Activated CD4-positive, alpha-beta T cell treated with anti-CD3 and anti-CD28 coated beads, Interleukin-2, amount 50 U/mL, for 1 hour (primary cell): Measurements from ENCODE around the gene NDUFS4.
"Not testable (repeated sequence)": the region's sequence is repeated elsewhere in the genome, so short reads cannot be mapped to it uniquely, and the experiment has no call there.

Source experiments
- DNase-seq: peaks from one replicate; pipeline ENCODE4 v3.0.0-alpha.2; 2020

NDUFS4 gene

DNA sequence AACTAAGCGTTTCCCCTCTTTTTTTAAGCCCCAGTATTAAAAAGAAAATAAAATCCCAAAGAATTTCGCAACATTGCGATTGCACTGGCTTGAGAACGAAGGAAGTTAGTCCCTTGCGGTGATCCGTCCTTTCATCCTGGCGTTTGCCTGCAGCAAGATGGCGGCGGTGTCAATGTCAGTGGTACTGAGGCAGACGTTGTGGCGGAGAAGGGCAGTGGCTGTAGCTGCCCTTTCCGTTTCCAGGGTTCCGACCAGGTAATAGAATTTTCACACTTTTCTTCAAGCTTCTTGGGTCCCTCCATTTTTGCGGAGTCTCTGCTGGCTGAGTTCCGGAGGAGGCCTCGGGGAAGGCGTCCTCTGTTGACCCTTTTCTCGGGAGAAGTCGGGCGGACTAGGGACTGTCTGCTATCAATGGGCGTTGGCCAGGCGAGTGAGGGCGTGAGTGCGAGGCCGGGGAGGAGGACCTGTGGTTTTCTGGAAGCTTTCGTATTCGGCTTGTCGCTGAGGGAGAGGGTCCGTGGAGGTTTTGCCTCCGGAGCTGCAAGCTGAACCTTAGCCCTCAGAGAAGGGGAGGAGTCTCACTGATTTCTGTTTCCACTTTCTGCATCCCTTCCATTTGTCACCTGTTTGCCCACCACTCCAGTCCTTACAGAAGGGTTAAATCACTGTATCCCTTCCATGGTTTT, at the start of gene NDUFS4:
Gene NDUFS4, plus strand, starts transcription at position 134 of the 686 bp plus-strand sequence. Its CDS starts 24 bp downstream, at position 158.
- DNase-seq = peak; percentile 71

DNA sequence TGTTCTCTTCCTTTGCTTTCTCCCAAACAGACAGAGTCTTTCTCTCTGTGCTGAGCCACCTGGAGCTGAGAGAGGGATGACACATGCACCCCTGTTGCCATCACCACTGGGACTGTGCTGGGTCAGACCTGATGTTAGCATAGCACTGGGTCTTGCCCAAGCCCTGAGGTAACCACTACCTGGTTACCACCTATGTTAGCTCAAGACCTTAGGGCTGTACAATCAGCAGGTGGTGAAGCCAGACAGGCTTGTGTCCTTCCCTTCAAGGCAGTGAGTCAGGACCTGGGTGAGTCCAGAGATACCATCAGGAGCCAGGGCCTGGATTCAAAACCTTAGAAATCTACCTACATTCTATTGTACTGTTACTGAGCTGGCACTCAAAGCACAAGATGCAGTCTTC, 47.9 kb upstream of the NDUFS4 start:
- no peak for DNase-seq

DNA sequence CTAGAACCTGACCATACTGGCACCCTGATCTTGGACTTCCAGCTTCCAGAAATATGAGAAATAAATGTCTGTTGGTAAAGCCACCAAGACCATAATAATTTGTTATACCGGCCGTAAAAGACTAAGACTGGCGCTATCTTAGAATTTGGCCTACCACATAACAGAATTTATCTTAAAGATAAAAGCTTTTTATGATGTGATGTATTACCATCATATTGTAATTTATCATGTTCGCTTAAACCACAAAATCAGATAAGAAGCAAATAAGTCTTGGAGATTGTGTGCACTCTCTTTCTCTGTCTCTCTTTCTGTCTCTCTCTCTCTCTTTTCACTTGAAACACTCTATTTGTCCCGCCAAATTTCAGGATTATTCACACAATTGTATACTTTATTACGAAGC, 44.5 kb upstream of the NDUFS4 start:
- no peak for DNase-seq

DNA sequence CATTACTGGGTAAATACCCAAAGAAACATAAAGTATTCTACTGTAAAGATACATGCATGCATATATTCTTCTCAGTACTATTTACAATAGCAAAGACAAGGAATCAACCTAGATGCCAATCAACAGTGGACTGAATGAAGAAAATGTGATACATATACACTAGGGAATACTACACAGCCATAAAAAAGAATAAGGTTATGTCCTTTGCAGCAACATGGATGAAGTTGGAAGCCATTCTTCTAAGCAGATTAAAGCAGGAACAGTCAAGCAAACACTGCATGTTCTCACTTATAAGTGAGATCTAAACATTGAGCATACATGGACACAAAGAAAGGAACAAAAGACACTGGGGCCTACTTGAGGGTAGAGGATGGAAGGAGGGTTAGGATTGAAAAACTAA, 39.6 kb upstream of the NDUFS4 start:
- DNase-seq = no peak

DNA sequence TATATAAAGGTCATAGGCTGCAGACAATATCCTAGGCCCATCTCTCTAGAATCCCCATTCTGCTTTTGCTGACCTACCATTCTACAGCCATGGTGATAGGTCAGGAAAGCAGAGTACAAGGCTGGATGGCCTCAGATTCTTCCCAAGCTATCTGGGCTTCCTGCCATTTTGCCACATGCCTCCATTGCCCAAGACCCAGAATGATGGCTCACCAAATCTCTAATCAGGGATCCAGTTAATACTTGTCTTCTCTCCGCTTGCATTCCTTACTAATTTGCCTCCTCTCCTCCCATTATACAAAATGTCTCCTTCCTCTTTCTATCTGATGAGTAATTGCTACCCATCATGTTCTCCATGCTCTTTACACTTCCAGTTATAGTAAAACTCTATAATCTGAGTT, 22.7 kb upstream of the NDUFS4 start:
- no peak for DNase-seq

DNA sequence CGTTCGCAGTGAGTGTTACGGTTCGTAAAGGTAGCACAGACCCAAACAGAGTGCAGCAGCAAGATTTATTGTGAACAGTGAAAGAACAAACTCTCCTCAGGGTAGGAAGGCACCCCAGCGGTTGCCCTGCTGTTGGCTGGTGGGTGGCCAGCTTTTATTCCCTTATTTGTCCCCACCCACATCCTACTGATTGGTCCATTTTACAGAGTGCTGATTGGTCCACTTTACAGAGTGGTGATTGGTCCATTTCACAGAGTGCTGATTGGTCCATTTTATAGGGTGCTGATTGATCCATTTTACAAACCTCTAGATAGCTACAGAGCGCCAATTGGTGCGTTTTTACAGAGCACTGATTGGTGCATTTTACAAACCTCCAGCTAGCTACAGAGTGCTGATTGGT, 19.7 kb upstream of the NDUFS4 start:
- DNase-seq = not testable (repeated sequence)

DNA sequence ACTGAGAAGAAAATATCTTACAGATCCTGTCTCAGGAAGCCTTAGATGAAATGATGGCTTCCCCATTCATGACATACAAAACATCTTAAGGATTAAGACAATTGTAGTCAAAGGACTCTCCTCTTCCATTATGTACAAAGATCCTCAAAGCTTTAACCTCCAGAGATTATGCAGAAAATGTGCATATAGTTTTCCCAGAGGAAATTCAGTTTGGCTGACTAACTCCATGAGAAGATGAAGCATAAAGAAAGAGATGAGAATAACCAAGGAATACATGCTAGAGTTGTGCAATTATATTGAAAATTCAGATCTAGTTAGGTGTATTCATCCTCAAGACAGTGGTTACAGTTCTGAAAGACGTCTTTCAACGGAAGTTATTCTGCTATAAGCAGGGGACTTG, 18.6 kb upstream of the NDUFS4 start:
- DNase-seq = no peak

DNA sequence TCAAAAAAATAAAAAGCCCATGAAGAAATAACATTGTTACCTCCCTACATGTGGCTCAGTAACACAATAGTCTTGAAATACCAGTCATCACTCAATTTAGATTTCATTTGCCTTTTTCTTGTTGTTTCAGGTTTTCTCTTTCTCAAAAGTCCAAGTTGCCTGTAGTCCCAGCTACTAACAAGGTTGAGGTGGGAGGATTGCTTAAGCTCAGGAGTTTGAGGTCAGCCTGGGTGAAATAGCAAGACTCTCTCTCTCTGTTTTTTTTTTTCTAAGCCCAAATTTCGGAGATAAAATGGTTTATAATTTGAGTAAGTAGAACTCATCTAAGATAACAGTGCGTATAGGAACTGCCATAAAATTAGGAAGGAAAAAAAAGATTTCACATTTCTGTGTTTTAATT, 17.5 kb upstream of the NDUFS4 start:
- no peak for DNase-seq

DNA sequence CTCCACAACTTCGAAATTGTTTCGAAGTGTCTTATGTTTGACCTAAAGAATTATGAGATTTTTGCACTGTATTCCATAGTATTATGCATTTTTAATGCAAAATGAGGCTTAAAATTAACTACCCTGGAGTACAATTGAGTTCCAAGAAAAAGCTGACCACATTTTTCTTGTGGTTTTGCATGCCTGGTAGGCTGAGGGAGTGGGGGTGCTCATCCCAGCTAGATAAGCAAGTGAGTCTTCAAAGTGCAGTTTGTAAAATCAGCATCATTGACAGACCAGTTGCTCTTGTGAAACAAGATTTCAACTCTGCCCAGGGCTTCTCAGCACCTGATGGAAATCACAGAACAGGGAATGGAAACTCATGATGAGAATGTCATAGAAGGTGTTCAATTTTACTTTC, 17.0 kb upstream of the NDUFS4 start:
- no peak for DNase-seq

DNA sequence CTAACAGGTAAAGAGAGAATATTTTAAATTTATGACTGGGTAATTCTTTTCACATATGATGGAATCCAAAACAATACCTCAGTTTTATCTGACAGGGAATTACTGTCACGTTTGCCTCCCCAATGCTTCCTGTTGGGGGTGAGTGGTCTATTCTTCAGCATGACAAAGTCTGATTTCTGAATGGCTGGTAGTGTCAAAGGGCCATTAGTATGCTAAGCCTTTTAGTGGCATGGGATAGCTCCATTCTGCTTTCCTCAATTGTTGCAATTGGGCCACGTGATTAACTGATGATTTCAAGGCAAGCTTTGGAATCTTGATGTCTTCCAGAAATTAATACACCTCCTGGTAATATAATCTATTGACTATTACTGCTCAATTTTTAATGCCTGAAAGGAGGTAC, 14.7 kb upstream of the NDUFS4 start:
- DNase-seq = no peak

DNA sequence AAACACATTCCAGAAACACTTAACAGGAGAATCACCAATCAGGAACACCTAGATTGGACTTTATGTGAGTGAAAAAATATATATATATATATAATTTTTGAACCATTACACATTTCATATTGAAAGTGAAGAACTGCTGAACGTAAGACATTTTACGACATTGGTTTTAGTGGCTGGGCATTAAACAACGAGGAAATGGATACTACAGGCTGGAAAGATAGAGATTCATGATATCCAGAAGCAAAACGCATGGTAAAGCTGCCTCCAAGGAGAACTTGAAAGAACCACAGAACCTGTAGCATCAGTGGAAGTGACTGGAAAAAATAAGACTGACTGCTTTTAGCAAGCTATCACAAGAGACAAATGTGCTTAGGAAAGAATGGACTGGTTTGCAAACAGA, 13.2 kb upstream of the NDUFS4 start:
- no peak for DNase-seq

DNA sequence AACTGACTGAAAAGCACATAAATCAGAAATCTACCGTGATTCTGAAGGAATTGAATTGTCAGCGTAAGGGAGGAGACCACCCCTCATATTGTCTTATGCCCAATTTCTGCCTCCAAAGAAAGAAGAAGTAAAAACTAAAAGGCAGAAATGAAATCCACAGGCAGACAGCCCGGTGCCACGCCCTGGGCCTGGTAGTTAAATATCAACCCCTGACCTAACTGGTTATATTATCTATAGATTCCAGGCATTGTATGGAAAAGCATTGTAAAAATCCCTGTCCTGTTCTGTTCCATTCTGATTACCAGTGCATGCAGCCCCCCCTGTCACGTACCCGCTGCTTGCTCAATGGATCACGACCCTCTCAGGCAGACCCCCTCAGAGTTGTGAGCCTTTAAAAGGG, 11.9 kb upstream of the NDUFS4 start:
- DNase-seq = not testable (repeated sequence)

DNA sequence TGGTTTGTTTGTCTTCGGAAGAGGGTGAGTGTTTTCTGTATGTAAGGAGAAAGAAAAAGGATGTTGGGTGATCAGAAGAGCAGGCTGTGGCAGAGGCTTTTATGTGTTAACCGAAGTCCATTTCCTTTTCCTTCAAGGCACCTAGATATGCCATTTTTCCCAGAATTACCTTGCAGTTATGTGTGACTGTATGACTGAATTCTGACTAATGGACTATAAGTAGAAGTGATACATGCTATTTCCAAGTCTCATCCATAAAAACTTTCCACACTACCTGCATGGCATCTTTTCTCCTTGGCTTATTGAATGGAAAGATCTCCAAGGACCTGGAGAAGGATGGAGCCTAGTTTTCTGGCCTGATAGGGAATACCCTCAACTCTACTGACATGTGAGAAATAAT, 10.6 kb upstream of the NDUFS4 start:
- DNase-seq = no peak

DNA sequence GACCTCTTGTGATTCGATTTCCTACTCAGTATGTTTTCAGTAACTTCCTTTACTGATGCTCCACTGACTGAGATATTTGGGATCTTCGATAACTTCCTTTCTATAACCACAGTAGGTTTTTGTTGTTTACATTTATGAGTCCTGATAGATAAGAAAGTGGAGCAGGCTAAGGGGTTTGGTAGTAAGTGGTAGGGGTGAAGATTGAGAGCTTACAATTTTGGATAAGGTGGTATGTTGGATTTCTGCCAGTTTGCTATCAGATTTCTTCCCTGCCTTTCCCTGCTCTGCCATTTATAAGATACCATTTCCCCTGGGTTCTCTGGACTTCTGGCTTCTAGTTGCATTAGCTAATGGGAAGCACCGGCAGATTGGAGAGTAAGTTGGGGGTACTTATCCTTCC, 7.9 kb upstream of the NDUFS4 start:
- no peak for DNase-seq

DNA sequence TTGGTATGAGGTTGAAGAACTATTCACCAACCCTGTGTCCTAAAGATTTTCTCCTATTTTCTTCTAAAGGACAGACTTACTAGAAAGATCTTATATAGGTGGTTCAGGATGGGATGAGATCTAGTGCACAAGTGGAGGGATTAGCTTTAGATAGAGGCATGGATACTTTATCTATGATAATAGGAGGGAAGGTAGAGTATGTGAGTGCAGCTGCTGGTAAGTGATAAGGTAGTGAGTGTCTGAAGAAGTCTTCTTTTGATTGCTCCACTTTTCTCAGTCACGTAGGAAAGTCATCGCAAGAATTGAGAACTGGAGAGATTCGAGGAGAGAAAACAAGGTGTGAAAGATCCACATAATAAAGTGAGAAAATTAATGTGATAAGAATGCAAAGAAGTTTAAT, 6.0 kb upstream of the NDUFS4 start:
- DNase-seq = no peak

DNA sequence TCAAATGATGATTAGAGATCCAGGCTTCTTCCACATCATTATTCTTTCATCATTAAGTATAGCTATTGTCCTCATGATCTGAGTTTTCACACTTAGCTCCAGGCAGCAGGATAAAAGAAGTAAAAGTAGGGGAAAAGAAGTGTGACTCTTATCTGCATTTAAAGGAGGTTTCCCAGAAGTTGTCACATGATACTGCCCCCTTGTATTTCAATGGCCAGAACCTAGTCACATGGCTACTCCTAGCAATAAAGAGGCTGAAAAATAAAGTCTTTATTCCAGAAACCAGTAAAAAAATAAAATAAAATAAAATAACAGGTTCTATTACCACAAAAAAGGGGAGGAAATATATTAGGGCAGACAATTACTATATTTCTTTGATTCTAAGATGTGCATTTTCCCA, 5.3 kb upstream of the NDUFS4 start:
- no peak for DNase-seq

DNA sequence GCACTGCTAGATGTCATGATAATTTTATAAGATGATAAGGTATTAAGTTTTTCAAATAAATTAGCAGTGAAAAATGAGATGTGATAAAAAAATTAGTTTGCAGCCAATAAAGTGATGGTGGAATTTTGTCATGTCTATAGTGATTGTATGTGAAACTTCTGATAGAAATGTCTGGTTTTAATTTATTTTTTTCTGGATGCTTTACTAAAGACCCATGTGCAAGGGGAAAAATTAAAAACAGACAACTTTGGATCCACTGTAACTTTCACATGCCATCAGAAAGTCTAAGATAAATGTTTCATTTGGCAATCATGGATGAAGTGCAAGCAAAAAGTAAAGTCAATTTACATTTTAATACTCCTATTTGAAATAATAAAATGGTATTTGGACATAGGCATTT, 4.4 kb upstream of the NDUFS4 start:
- no peak for DNase-seq

DNA sequence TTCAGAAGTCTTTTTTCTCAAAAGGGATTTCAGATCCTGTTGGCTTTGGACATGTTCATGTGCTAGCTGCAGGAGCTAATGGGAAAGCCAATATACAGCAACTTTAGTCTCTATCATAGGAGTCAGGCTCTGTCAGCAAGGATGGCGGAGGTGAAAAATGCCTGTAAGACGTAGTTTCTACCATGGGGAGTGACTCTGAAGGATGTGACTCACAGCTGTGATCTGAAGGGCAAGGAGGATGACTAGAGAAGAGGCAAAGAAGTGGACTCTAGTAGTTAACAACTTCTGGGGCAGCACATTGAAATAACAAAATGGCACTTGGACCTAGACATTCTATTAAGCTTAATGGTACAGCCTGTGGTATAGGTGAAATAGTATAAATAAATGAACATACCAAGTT, 3.1 kb upstream of the NDUFS4 start:
- DNase-seq = no peak

DNA sequence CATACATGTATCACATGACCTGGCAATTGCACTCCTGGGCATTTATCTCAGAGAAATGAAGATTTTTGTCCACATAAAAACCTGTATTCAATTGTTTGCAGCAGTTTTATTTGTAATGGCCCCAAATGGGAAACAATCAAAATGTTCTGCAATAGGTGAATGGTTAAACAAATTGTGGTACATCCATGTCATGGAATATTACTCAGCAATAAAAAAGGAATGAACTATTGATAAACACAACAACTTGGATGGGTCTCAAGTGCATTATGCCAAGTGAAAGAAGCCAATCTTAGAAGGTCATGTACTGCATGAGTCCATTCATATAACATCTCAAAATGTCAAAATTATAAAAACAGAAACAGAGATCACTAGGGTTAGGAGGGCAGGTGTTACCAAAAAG, 1.5 kb upstream of the NDUFS4 start:
- DNase-seq = no peak

DNA sequence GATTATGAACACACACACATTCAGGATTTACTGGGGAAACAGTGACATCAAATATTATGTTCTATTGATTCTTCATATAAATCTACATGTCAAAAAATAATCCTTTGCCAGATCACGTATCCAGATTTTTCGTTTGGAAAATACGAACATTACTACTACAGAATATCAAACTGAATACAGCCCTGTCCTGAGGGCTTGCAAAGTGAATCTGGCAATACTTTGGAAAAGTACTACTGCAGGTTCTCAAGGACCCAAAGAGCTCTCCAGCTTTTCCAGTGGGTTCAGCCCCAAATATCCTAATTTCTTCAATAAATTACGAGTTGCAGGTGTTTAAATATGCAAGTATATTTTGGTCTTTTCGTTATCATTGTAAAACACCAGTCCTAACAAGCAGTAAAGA, 411 bp upstream of the NDUFS4 start:
- no peak for DNase-seq

DNA sequence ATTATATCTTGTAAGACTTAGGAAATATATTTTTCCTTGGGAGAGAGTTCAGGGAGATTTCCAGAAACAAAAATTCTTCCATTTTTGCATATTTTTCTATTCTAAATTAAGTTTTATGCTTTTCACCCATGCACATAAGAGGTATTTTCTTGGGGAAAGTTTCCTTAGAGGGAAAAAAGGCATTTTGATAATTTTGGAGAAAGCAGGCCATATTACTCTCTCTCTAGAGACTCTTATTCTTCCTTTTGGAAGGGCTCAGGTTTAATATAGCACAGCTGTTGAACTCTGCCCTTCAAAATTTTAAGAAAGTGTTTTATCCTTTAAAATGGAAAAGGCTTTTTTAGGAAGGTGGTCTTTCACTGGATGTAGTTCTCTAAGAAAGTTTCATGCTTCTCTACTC, 8.0 kb downstream of the NDUFS4 start:
- no peak for DNase-seq

DNA sequence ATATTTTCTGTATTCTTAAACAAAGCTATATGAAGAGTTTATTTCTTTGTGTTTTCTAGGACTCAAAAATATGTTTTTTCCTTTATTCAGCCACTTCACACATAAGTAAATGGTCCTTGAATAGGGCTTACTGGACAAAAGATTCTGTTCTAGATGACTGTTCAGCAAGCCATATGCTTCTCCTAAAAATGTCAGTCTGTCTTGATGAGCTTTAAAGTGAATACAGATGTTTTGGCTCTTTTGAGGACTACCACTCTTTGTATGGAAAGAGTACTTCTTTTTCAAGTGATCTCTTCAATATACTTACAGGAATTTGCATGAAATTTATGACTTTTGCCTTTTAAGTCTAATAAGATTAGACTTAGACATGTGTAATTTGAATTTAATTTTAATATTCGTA, 8.4 kb downstream of the NDUFS4 start:
- DNase-seq = no peak

DNA sequence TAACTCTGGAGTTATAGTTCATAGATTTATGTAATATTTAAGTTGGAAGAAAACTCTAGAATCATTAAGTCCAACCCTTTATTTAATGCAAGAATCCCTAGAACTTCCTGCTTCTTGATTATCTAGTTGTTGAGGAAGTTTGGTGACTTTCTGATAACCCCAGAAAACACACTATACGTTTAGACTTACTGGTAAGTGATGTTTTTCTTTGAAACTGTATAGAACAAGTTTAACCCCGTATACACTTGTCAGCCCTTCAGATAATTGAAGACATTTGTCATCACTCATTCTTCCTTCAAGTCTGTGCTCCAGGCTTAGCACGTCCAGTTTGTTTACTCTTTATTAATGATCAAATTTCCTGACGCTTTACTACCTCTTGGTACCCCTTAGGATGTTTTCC, 9.0 kb downstream of the NDUFS4 start:
- no peak for DNase-seq

DNA sequence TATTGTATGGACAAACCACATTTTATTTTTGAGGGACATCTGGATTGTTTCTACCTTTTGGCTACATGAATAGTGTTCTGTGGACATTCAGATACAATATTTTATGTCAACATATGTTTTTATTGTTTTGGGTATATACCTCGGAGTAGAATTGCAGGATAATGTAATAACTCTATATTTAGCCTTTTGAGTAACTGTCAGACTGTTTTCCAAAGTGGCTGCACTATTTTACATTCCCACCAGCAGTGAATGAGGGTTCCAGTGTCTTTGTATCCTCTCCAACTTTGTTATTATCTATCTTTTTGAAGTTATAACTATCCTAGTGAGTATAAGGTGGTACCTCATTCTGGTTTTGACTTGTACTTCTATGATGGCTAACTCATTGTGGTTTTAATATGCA, 11.0 kb downstream of the NDUFS4 start:
- DNase-seq = no peak

DNA sequence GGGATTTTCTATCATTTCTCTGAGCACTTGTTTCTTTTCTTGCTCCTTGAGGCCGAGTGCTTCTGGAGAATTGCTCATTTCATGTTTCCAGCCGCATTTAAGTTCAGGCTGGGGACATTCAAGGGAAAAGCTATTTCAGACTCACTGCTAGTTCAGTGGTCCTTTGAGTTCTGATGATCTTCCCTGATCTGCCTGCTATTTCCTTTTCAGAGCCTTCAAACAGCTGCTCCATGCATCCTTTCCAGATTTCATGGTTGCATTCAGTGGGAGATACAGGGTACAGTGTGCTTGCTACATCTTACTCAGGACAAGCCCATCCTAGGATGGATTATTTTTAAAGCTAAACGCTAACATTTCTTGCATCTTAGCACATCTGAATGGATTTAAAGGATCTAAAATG, 14.7 kb downstream of the NDUFS4 start:
- no peak for DNase-seq

DNA sequence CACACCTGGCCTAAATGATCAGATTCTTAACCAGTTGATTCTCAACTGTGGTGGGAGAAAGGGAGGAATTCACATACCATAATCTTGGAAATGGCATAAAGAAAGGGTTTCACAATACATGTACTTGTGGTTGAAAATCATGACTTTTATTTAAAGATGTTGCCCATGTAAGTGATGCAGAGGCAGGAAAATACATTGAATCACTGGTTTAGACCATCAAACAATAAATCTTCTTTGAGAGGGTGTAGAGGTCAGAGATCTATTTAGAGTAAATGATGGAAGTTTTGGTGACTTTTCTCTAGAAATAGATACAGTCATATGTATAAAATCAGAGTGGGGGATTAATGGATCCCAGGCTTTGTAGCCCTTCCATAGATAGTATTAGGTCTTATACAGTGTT, 15.4 kb downstream of the NDUFS4 start:
- DNase-seq = no peak
